ENCODE results near the gene TMEM178B. TPM values are rescaled to one million over a fixed set of nuclear protein-coding genes. Genes with fewer than 3 reads are reported as not detected.

TMEM178B gene
- total RNA-seq, 1 experiment from 2014 or later = 0.11 TPM

- POLR2A ChIA-PET = no interaction called here
- Histone ChIP-seq H3K4me3 (ENCODE audit: low read depth, low read length) (no peak overlapping the region), H3K4me1 (no peaks in the 10 kb centered on the region), H3K27me3 (replicated peaks; ENCODE audit: control insufficient read depth, insufficient read depth, low read length) (no peaks in the 10 kb centered on the region), H3K9me3 (peaks cover 8% of the 10 kb centered on the region), H3K36me3 (ENCODE audit: control insufficient read depth, insufficient read depth, low read length) (no peaks in the 10 kb centered on the region)
- TF ChIP-seq CTCF (IDR thresholded peaks at IDR 0.05; ENCODE audit: insufficient read depth in 1 of 2, low read depth in 1 of 2, low read length in 1 of 2, severe bottlenecking in 1 of 2, unreplicated experiment in 1 of 2) = no peak
- no peaks in the 10 kb centered on the region for H3K9me3 Mint-ChIP-seq (ENCODE audit: unreplicated experiment)
- no peak overlapping the region for H3K27ac Mint-ChIP-seq (ENCODE audit: unreplicated experiment)
- CTCF ChIA-PET = no interaction called here
- no peak for DNase-seq
- peaks cover 5% of the 10 kb centered on the region for H3K36me3 Mint-ChIP-seq (ENCODE audit: insufficient read depth, unreplicated experiment)
- no peaks in the 10 kb centered on the region for H3K4me1 Mint-ChIP-seq (ENCODE audit: low read depth, unreplicated experiment)
- BruUV-seq (replicated peaks) = no TSS peak
- no peak overlapping the region for H3K4me3 Mint-ChIP-seq (ENCODE audit: unreplicated experiment)
- intact Hi-C loops (cut with micrococcal nuclease; ENCODE audit: unreplicated experiment) = no loop called here
- H3K27me3 Mint-ChIP-seq (ENCODE audit: insufficient read depth, unreplicated experiment) = peaks cover 26% of the 10 kb centered on the region
Observed at GRCh38 chr7:141431711-141432110, 357.8 kb downstream of the TMEM178B start.

GRCh38 chr7:141433698-141434097 is 359.8 kb downstream of the TMEM178B start:
- Histone ChIP-seq H3K4me3 (ENCODE audit: low read depth, low read length) (no peak overlapping the region), H3K27me3 (replicated peaks; ENCODE audit: control insufficient read depth, insufficient read depth, low read length) (no peaks in the 10 kb centered on the region), H3K36me3 (ENCODE audit: control insufficient read depth, insufficient read depth, low read length) (no peaks in the 10 kb centered on the region), H3K4me1 (no peaks in the 10 kb centered on the region), H3K9me3 (no peaks in the 10 kb centered on the region)
- no TSS peak for BruUV-seq (replicated peaks)
- Mint-ChIP-seq H3K27ac (ENCODE audit: unreplicated experiment) (no peak overlapping the region), H3K9me3 (ENCODE audit: unreplicated experiment) (no peaks in the 10 kb centered on the region), H3K36me3 (ENCODE audit: insufficient read depth, unreplicated experiment) (no peaks in the 10 kb centered on the region), H3K4me1 (ENCODE audit: low read depth, unreplicated experiment) (no peaks in the 10 kb centered on the region), H3K27me3 (ENCODE audit: insufficient read depth, unreplicated experiment) (peaks cover 26% of the 10 kb centered on the region), H3K4me3 (ENCODE audit: unreplicated experiment) (no peak overlapping the region)
- ChIA-PET CTCF (no interaction called here), POLR2A (no interaction called here)
- TF ChIP-seq CTCF (IDR thresholded peaks at IDR 0.05; ENCODE audit: insufficient read depth in 1 of 2, low read depth in 1 of 2, low read length in 1 of 2, severe bottlenecking in 1 of 2, unreplicated experiment in 1 of 2) = no peak
- no peak for DNase-seq
- intact Hi-C loops (cut with micrococcal nuclease; ENCODE audit: unreplicated experiment) = no loop called here

GRCh38 chr7:141436139-141436538 is 362.3 kb downstream of the TMEM178B start:
- Histone ChIP-seq H3K4me3 (ENCODE audit: low read depth, low read length) (no peak overlapping the region), H3K27me3 (replicated peaks; ENCODE audit: control insufficient read depth, insufficient read depth, low read length) (no peaks in the 10 kb centered on the region), H3K4me1 (0 out of 2 replicates have a peak, but pooled peaks cover 5% of the 10 kb centered on the region), H3K9me3 (no peaks in the 10 kb centered on the region), H3K36me3 (ENCODE audit: control insufficient read depth, insufficient read depth, low read length) (no peaks in the 10 kb centered on the region)
- intact Hi-C loops (cut with micrococcal nuclease; ENCODE audit: unreplicated experiment) = no loop called here
- no TSS peak for BruUV-seq (replicated peaks)
- no peaks in the 10 kb centered on the region for H3K36me3 Mint-ChIP-seq (ENCODE audit: insufficient read depth, unreplicated experiment)
- peaks cover 22% of the 10 kb centered on the region for H3K27me3 Mint-ChIP-seq (ENCODE audit: insufficient read depth, unreplicated experiment)
- H3K4me3 Mint-ChIP-seq (ENCODE audit: unreplicated experiment) = no peak overlapping the region
- peaks cover 7% of the 10 kb centered on the region for H3K4me1 Mint-ChIP-seq (ENCODE audit: low read depth, unreplicated experiment)
- H3K27ac Mint-ChIP-seq (ENCODE audit: unreplicated experiment) = no peak overlapping the region
- TF ChIP-seq CTCF (IDR thresholded peaks at IDR 0.05; ENCODE audit: insufficient read depth in 1 of 2, low read depth in 1 of 2, low read length in 1 of 2, severe bottlenecking in 1 of 2, unreplicated experiment in 1 of 2) = no peak
- no peak for DNase-seq
- no peaks in the 10 kb centered on the region for H3K9me3 Mint-ChIP-seq (ENCODE audit: unreplicated experiment)
- POLR2A ChIA-PET = no interaction called here
- CTCF ChIA-PET = no interaction called here

Measured in Caco-2 (cell line).